ENCODE measurements around the gene LTBP2.

- no peak for TF ChIP-seq CTCF (conservative IDR thresholded peaks at IDR 0.05)
- no peak for TF ChIP-seq EZH2 (IDR thresholded peaks at IDR 0.05; ENCODE audit: low read depth)
Measured at GRCh38 chr14:74606727-74607126, 5.3 kb downstream of the LTBP2 start.

All from PC-9 (cell line).